Lower leg skin (tissue), 4 donors: ENCODE results near the gene EIF4B. TPM values are rescaled to one million over a fixed set of nuclear protein-coding genes. Genes with fewer than 3 reads are reported as not detected.
A peak's percentile ranks its signal among the peaks of the same experiment; 100 is the strongest.

ENCODE experiments used
- DNase-seq, 2 donors: peaks; one replicate each; pipeline ENCODE4 v3.0.0-alpha.2; 2019; ENCODE audit warnings: low spot score in 2 of 2
- H3K4me3 ChIP-seq: fragments of 200-600 bp; sonication (generic); 2 replicates; pipeline ENCODE4 v1.5.1; 2017; ENCODE audit warnings: mild to moderate bottlenecking, low read depth; ENCODE audit not compliant: poor library complexity, severe bottlenecking
- POLR2A ChIP-seq, 2 donors: fragments of 450-650 bp; IDR thresholded peaks; one replicate each; pipeline ENCODE4 v1.6.1; 2016 to 2017; ENCODE audit warnings: antibody characterized with exemption in 2 of 2, mild to moderate bottlenecking in 1 of 2, moderate library complexity in 1 of 2
- WGBS, 2 donors: methylation state at CpG; one replicate each; pipeline ENCODE4 v1.1.5; 2018; 5-methylcytosine and 5-hydroxymethylcytosine counted together
- intact Hi-C: fragments of 100-400 bp; cut with DNase I; formaldehyde crosslinking; loops from one replicate; pipeline ENCODE4 v1.15.0; 2023; ENCODE audit warnings: low total_unique reads
- total RNA-seq, 4 donors: library from RNA; depleted of rRNA; stranded (reverse); fragments of >200 nt; gene quantifications; one replicate each; pipeline ENCODE4 v1.1.0, GENCODE V29; 2016
- TF ChIP-seq, protein P1 (sequence below), 3 donors: fragments of 450-650 bp; IDR thresholded peaks; one replicate each; pipeline ENCODE4 v1.5.1; 2016; ENCODE audit warnings: antibody characterized with exemption in 3 of 3, mild to moderate bottlenecking in 3 of 3, moderate library complexity in 2 of 3

The EIF4B gene
- total RNA-seq, 4 donors from 2014 or later, result 499 to 623 (median 546) TPM

DNA sequence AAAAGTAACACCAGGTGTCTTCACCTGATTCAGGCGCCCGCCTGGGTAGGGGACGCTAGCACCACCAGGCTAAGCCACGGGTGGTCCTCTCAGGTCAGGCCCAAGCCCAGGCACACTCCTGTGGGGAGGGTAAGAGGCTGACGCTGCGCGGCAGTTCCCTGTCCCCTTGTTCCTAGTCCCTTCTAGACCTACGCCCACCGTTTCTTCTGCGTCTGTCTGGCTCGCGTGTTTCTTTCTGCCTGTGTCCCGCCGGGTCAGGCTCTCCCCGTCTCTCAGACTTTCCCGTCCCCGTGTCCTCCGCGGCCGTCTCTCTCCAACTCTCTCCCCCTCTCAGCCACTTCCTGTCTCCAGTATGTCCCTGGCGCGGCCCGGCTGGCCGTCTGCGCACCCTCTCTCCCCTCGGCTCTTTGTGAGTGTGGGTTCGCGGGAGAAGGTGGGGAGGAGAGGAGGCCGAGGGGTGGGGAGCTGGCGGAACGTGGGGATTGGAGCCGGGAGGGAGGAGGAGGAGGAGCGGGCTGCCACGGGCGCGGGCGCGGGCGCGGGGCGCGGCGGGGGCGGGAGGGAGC is 40.5 kb downstream of the EIF4B start:
- WGBS, 2 donors, result 1% methylated on average over 27 to 29 of the region's 44 CpGs
- peak; percentile 89 to 98 for DNase-seq

GRCh38 chr12:53047221-53048032 is 41.2 kb downstream of the EIF4B start:
- WGBS, 2 donors, result 4% methylated on average over 10 to 19 of the region's 94 CpGs
- TF ChIP-seq, protein P1, sequence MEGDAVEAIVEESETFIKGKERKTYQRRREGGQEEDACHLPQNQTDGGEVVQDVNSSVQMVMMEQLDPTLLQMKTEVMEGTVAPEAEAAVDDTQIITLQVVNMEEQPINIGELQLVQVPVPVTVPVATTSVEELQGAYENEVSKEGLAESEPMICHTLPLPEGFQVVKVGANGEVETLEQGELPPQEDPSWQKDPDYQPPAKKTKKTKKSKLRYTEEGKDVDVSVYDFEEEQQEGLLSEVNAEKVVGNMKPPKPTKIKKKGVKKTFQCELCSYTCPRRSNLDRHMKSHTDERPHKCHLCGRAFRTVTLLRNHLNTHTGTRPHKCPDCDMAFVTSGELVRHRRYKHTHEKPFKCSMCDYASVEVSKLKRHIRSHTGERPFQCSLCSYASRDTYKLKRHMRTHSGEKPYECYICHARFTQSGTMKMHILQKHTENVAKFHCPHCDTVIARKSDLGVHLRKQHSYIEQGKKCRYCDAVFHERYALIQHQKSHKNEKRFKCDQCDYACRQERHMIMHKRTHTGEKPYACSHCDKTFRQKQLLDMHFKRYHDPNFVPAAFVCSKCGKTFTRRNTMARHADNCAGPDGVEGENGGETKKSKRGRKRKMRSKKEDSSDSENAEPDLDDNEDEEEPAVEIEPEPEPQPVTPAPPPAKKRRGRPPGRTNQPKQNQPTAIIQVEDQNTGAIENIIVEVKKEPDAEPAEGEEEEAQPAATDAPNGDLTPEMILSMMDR (IDR thresholded peaks at IDR 0.05), result no peak
- no peak for TF ChIP-seq POLR2A (IDR thresholded peaks at IDR 0.05)
- peak in 1 of 2 donors; percentile 96 for DNase-seq
- H3K4me3 ChIP-seq, result peak overlapping the region; percentile 21
- intact Hi-C loops, result no loop called here

More for the DNA sequence above, 40.5 kb downstream of the EIF4B start:
- peak overlapping the region; percentile 42 for H3K4me3 ChIP-seq
- intact Hi-C loops, result no loop called here
- TF ChIP-seq, protein P1 (IDR thresholded peaks at IDR 0.05), result no peak
- TF ChIP-seq POLR2A (IDR thresholded peaks at IDR 0.05), result peak in 1 of 2 donors; percentile 93

DNA sequence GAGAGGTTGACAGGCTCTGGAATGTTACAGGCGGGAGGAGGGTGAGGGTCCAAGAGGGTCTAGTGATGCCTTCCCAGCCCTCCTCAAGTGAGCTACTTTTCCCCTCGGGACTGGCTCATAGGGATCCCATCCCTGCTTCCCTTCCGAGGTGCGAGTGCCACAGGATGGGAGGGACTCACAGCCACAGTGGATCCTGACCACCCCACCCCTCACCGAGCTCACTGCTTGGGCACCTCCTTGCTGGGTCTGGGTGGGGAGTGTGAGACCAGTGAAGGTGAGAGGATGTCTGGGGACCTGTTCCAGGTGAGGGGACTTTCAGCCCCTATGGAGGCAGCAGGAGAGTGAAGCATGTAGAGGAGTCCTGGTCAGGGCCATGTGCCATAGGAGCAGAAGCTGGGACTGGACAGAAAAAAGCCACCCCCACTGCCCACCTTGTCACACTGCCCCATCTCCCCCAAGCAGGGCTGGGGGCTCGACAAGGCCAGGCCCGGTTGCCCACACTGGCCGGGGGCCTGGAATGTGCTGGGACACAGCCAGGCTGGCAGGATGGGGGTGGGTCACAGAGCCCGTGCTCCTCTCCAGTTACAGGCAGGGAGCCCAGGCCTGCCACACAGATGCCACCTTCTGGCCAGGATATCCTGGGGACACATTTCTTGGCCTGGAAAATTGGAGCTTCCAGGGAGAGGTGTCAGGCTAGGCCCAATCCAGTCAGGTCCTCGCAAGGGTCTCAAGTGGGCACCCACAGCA is 42.0 kb downstream of the EIF4B start:
- DNase-seq, result peak in 1 of 2 donors; percentile 92
- TF ChIP-seq, protein P1 (IDR thresholded peaks at IDR 0.05), result no peak
- no peak for TF ChIP-seq POLR2A (IDR thresholded peaks at IDR 0.05)
- no peak overlapping the region for H3K4me3 ChIP-seq
- intact Hi-C loops, result no loop called here
- 32 to 33% methylated on average over 8 to 10 of the region's 10 CpGs for WGBS, 2 donors

DNA sequence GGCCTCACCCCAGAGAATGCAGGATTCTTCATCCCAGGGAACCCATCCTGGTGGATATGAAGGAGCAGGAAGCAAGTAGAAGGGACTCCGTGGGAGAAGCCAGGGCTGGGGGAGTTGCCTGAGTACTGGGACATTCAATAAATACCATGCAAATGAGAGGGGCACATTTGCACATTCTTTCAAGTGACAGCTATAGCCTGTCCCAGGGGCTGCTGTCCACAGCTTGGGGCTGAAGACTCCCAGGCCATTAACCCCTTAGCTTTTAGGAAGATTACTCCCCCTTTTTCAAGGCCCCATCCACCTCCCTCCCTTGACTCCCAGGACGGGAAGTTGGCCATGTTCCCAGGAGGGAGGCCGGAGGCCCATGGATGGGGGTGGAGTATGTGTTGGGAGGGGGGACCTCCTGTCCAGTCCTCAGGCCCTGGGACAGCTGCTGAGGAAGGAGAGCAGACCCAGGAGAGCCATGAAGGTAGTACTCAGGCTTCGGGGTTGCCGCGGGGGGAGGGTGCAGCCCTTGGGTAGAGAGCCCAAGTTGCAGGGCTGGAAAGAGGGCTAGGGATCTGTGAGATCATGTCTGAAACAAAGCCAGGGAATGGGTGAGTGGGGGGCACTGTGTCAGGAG is 42.6 kb downstream of the EIF4B start:
- intact Hi-C loops, result no loop called here
- TF ChIP-seq POLR2A (IDR thresholded peaks at IDR 0.05), result no peak
- TF ChIP-seq, protein P1 (IDR thresholded peaks at IDR 0.05), result no peak
- WGBS, 2 donors, result 38 to 50% methylated on average over 6 of the region's 6 CpGs
- DNase-seq, result peak in 1 of 2 donors; percentile 94
- H3K4me3 ChIP-seq, result peak overlapping the region; percentile 10

GRCh38 chr12:53049571-53050318 is 43.5 kb downstream of the EIF4B start, which contains the start of gene TNS2:
TNS2 (plus strand) TSS chr12:53050065; CDS start chr12:53050186, 121 bp downstream.
- 39 to 46% methylated on average over 20 of the region's 20 CpGs for WGBS, 2 donors
- peak within 1 kb of the TSS; percentile 48 for H3K4me3 ChIP-seq
- peak; percentile 85 to 97 for DNase-seq
- TF ChIP-seq POLR2A (IDR thresholded peaks at IDR 0.05), result peak in 1 of 2 donors; percentile 6
- TF ChIP-seq, protein P1 (IDR thresholded peaks at IDR 0.05), result no peak
- intact Hi-C loops, result no loop called here
